GM12801 (cell line): ENCODE results near the gene OR10D3.

Source experiments
- CTCF ChIP-seq: IDR thresholded peaks from one replicate; pipeline ENCODE4 v1.5.1; 2011; ENCODE audit warnings: control low read depth; ENCODE audit not compliant: insufficient read length; ENCODE audit errors: extremely low read depth

Gene OR10D3

GRCh38 chr11:124176925-124177715 is 6.0 kb upstream of the OR10D3 start:
- TF ChIP-seq CTCF = no peak

GRCh38 chr11:124179310-124179709 is 3.8 kb upstream of the OR10D3 start:
- TF ChIP-seq CTCF = no peak

GRCh38 chr11:124190298-124191139 is 7.4 kb downstream of the OR10D3 start:
- no peak for TF ChIP-seq CTCF

GRCh38 chr11:124193221-124194010 is 10.3 kb downstream of the OR10D3 start:
- TF ChIP-seq CTCF = no peak

- no peak for TF ChIP-seq CTCF
Measured at GRCh38 chr11:124194293-124195188, 11.4 kb downstream of the OR10D3 start.

- no peak for TF ChIP-seq CTCF
Measured at GRCh38 chr11:124195189-124195734, 12.1 kb downstream of the OR10D3 start.
